ENCODE data around the gene QRFP. TPM values are rescaled to one million over a fixed set of nuclear protein-coding genes. Genes with fewer than 3 reads are reported as not detected.
A peak's percentile ranks its signal among the peaks of the same experiment; 100 is the strongest.

The QRFP gene
- total and polyA plus RNA-seq, 5 experiments from 2014 or later, result not detected

DNA sequence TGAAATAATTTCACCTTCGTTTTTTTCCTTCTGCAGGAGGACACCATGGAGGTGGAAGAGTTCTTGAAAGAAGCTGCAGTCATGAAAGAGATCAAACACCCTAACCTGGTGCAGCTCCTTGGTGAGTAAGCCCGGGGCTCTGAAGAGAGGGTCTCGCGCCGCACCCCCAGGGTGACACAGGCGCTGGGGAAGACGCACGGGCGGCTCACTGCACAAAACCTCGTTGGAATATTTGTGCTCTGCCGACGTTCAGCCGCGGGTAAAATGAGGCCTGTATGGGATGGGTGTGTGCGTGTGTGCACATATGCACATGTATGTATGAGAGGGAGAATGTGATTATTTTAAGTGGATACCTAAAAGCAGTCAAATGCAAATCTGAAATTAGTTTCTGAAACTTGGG lies 24.5 kb downstream of the QRFP start:
- H3K4me3 Mint-ChIP-seq, result no peak overlapping the region
- no peaks in the 10 kb centered on the region for H3K27me3 Mint-ChIP-seq
- DNase-seq (no peak), ATAC-seq (no peak)
- no peak overlapping the region for H3K27ac Mint-ChIP-seq
- H3K9me3 Mint-ChIP-seq, result no peaks in the 10 kb centered on the region
- POLR2A ChIA-PET, result no interaction called here
- H3K4me1 Mint-ChIP-seq, result no peaks in the 10 kb centered on the region
- peaks cover 0 to 64% (median 11%) of the 10 kb centered on the region in 3 donors for H3K36me3 Mint-ChIP-seq

DNA sequence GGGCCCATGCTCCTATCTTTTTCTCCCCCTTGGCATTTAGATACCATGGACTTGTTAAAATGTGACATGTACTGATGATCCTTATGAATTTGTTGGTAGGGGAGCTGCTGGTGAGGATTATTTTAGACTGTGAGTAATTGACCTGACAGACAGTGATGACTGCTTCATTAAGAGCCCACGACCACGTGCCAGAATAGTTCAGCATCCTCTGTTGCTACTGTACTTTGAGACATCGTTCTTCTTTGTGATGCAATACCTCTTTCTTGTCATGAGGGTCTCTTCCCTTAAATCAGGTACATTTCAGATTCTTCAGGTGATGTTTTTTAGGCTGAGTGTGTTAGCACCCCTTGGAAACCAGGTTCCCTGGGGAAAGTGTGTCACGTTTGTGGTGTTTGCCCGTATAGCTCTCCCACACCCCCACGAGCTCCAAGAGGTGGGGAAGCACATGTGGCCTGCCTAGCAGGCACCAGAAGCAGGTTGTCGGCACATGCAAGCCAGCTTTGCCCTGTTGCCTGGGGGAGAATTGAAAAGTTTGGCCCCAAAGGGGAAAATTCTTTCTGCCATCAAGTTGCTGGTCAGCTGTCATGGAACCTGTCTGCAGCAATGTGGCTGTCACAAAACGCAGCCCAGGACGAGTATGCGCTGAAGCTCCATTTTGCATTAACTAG lies 25.1 kb downstream of the QRFP start:
- ATAC-seq (no peak), DNase-seq (no peak)
- H3K4me1 Mint-ChIP-seq, result peaks cover 0 to under 1% (median under 1%) of the 10 kb centered on the region in 4 donors
- peak overlapping the region in 1 of 10 donors; percentile 15 for H3K27ac Mint-ChIP-seq
- H3K36me3 Mint-ChIP-seq, result peaks cover 0 to 59% (median 11%) of the 10 kb centered on the region in 3 donors
- POLR2A ChIA-PET, result no interaction called here
- H3K9me3 Mint-ChIP-seq, result no peaks in the 10 kb centered on the region
- H3K27me3 Mint-ChIP-seq, result no peaks in the 10 kb centered on the region
- H3K4me3 Mint-ChIP-seq, result no peak overlapping the region

DNA sequence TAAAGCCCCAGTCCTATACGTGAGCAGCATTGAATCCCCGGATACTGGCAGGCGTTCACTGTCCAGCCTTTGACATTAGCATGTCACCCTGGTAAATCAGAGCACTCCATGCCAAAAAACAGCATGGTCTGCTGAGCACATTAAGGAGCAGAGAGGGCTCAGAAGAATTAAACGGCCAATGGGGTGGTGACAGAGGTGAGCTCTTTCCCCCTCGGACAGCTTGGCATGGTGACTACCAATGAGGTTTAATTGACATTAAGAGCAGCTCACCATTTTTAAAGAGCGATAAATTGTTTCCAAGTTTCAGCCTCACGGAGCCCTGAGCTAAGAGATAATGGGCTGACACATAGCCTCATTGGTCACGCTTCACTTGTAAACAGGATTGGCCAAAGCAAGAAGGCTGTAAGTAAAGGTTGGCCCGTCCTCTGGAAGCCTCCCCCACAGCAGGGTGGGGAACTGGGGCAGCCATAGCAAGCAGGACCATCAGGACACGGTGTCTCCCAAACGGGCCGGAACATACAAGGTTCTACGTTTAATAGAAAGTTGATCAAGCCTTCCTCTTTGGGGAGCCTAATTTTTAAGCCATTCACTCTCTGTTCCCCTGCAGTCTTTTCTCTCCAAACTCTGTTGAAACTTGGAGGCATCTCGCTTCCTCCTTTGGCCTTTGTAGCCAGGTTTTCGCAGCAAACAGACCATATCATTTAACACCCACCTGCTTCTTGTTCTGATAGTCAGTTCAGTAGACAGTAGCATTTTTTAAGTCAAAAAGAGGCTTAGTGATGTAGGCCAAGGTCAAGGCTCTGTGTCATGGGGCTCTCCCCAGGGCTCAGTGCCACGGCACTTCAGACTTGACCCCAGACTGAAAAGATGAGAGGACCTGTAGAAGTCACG lies 25.9 kb downstream of the QRFP start:
- no peaks in the 10 kb centered on the region for H3K9me3 Mint-ChIP-seq
- peaks cover 2 to 5% (median 3%) of the 10 kb centered on the region in 4 donors for H3K4me1 Mint-ChIP-seq
- H3K4me3 Mint-ChIP-seq, result no peak overlapping the region
- POLR2A ChIA-PET, result interaction anchor here (0.9 kb wide), 1 partner anchor 157 kb away, joined by 4 read pairs; no protein-coding TSS in a partner anchor
- H3K36me3 Mint-ChIP-seq, result peaks cover 0 to 57% (median 11%) of the 10 kb centered on the region in 3 donors
- H3K27me3 Mint-ChIP-seq, result no peaks in the 10 kb centered on the region
- DNase-seq, result no peak
- ATAC-seq, result no peak
- peak overlapping the region in 1 of 10 donors; percentile 15 for H3K27ac Mint-ChIP-seq

DNA sequence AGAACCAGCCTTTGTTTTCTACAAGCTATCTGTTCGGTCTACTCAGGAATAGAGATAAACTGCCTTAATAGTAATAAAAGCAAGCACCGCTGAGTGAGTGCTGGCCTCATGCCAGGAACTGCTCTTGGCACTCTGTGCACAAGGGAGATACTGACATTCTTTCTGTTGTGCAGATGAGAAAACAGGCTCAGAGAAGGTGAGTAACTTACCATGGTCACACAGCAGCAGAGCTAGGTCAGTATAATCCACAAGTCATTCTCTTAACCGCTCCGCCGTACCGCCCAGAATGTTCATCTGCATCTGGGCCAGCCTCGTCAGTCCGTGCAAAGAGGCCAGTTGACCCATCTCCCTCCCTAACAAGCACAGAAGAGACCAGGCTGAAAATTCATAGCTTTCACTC lies 27.4 kb downstream of the QRFP start:
- ATAC-seq, result no peak
- POLR2A ChIA-PET, result interaction anchor here (1.6 kb wide), 1 partner anchor 177 kb away, joined by 8 read pairs; no protein-coding TSS in a partner anchor
- H3K4me1 Mint-ChIP-seq, result peaks cover 2 to 5% (median 3%) of the 10 kb centered on the region in 4 donors
- H3K27me3 Mint-ChIP-seq, result no peaks in the 10 kb centered on the region
- H3K36me3 Mint-ChIP-seq, result peaks cover 0 to 53% (median 5%) of the 10 kb centered on the region in 3 donors
- H3K27ac Mint-ChIP-seq, result no peak overlapping the region
- no peak overlapping the region for H3K4me3 Mint-ChIP-seq
- no peak for DNase-seq
- no peaks in the 10 kb centered on the region for H3K9me3 Mint-ChIP-seq

DNA sequence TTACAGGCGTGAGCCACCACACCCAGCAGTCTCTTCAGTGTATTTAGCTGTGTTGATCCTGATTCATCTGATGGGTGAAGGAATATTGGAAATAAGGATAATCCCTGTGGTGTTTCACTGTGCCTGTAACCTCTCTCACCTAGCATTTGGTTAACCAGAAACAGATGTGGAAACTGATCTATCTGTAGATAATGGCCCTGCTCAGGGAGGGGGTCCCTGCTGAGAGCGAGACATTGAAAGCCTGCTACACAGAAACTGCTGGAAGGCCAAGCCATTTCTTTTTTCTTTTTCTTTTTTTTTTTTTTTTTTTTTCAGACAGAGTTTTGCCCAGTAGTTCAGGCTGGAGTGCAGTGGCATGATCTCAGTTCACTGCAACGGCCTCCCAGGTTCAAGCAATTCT lies 28.4 kb downstream of the QRFP start:
- ATAC-seq (no peak), DNase-seq (no peak)
- no peaks in the 10 kb centered on the region for H3K27me3 Mint-ChIP-seq
- no peak overlapping the region for H3K4me3 Mint-ChIP-seq
- peaks cover 0 to 46% (median 1%) of the 10 kb centered on the region in 3 donors for H3K36me3 Mint-ChIP-seq
- peaks cover 2 to 5% (median 3%) of the 10 kb centered on the region in 4 donors for H3K4me1 Mint-ChIP-seq
- no peaks in the 10 kb centered on the region for H3K9me3 Mint-ChIP-seq
- no peak overlapping the region for H3K27ac Mint-ChIP-seq
- POLR2A ChIA-PET, result interaction anchor here (1.6 kb wide), 1 partner anchor 178 kb away, joined by 8 read pairs; no protein-coding TSS in a partner anchor

DNA sequence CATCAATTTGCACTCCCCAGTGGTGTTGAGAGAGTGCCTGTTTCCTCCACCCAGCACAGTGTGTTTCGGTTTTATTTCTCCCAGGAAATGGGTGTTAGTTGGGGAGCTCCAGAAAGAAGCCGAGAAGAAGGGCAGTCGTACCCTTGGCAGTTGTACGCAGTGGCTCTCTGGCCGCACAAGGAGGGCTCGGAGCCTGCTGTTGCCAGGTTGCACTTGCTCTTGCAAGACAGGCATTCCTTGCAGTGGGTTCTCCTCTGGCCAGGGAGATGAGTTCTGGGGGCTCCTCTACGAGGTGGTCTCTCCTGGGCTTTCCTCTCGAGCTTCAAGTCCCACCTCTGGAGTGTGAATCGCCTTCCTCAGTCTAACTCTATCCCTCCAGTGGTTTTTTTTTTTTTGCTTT lies 29.1 kb downstream of the QRFP start:
- no peak for DNase-seq
- Mint-ChIP-seq H3K4me3 (no peak overlapping the region), H3K27ac (no peak overlapping the region), H3K9me3 (no peaks in the 10 kb centered on the region), H3K36me3 (peaks cover 0 to 44% (median 1%) of the 10 kb centered on the region in 3 donors), H3K4me1 (peaks cover 2 to 5% (median 3%) of the 10 kb centered on the region in 4 donors), H3K27me3 (no peaks in the 10 kb centered on the region)
- ATAC-seq, result no peak
- POLR2A ChIA-PET, result interaction anchor here (0.7 to 1.6 kb wide), 2 partner anchors 158 to 179 kb away, joined by 4 to 8 read pairs; no protein-coding TSS in a partner anchor

DNA sequence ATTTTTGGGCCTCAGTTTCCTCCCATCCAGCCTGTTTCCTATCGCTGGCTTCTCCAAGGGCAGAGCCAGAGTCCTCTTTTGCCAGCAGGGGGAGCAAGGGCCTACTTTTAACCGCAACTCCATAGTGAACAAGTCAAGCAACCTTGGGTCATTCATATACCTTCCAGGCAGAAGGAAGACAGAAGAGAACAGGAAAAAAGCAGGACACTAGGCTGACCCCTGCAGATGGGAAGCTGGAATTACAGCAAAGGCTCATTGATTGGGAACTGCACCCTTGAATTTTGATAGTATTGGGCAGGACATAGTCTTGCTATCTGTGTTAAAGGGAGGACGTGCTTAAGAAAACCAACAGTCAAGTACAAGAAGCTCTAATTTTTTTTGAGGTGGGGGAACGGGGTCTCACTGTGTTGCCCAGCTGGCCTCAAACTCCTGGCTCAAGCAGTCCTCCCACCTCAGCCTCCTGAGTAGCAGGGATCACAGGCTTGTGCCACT lies 30.1 kb downstream of the QRFP start:
- POLR2A ChIA-PET, result no interaction called here
- peak overlapping the region in 3 of 10 donors; percentile 8 to 90 (median 65) for H3K27ac Mint-ChIP-seq
- peak; percentile 13 to 75 (median 38) for DNase-seq
- ATAC-seq, result peak; percentile 61 to 66
- H3K27me3 Mint-ChIP-seq, result no peaks in the 10 kb centered on the region
- H3K4me3 Mint-ChIP-seq, result no peak overlapping the region
- H3K9me3 Mint-ChIP-seq, result no peaks in the 10 kb centered on the region
- peaks cover 0 to 37% (median 1%) of the 10 kb centered on the region in 3 donors for H3K36me3 Mint-ChIP-seq
- H3K4me1 Mint-ChIP-seq, result peaks cover 2 to 5% (median 3%) of the 10 kb centered on the region in 4 donors

DNA sequence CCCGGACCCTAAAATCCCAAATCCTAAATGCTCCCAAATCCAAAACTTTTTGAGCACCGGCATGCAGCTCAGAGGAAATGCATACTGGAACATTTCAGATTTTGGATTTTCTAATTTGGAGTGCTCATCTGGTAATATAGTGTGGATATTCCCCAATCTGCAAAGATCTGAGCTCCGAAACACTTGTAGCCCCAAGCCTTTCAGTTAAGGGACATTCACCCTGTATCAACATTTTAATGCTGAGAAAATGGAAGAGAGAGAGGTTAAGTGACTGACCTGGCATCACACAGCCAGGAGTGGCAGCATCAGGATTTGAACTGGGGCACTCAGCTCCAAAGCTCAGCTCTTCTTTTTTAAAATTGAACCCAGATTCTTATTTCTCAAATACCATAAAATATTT lies 30.7 kb downstream of the QRFP start:
- Mint-ChIP-seq H3K4me3 (no peak overlapping the region), H3K36me3 (peaks cover 0 to 32% (median 1%) of the 10 kb centered on the region in 3 donors), H3K27ac (peak overlapping the region in 1 of 10 donors; percentile 8), H3K9me3 (no peaks in the 10 kb centered on the region), H3K27me3 (no peaks in the 10 kb centered on the region), H3K4me1 (peaks cover 2 to 5% (median 3%) of the 10 kb centered on the region in 4 donors)
- POLR2A ChIA-PET, result no interaction called here
- DNase-seq (no peak), ATAC-seq (no peak)

DNA sequence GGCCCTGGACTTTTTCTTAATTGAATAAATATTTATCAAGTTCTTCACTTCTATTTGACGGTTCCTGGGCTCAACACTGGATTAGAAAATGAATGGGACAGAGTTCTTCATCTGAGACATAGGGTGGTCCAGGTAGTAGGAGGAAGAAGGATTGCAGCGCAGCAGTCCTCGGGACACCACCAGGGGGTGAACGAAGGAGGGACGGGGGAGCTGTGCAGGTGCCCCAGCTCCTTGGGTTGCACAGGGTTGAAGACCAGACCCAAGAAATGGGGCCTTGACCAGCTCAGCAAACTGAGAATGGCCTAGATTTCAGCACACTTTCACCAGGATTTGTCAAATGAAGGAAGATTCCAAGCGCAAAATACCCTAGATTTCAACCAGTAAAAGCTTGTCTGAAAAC lies 32.1 kb downstream of the QRFP start:
- H3K4me3 Mint-ChIP-seq, result no peak overlapping the region
- no peaks in the 10 kb centered on the region for H3K9me3 Mint-ChIP-seq
- DNase-seq, result no peak
- H3K27ac Mint-ChIP-seq, result peak overlapping the region in 1 of 10 donors; percentile 24
- no peaks in the 10 kb centered on the region for H3K27me3 Mint-ChIP-seq
- peaks cover 0 to 40% (median 0%) of the 10 kb centered on the region in 3 donors for H3K36me3 Mint-ChIP-seq
- peaks cover 2 to 5% (median 3%) of the 10 kb centered on the region in 4 donors for H3K4me1 Mint-ChIP-seq
- ATAC-seq, result no peak
- POLR2A ChIA-PET, result no interaction called here

DNA sequence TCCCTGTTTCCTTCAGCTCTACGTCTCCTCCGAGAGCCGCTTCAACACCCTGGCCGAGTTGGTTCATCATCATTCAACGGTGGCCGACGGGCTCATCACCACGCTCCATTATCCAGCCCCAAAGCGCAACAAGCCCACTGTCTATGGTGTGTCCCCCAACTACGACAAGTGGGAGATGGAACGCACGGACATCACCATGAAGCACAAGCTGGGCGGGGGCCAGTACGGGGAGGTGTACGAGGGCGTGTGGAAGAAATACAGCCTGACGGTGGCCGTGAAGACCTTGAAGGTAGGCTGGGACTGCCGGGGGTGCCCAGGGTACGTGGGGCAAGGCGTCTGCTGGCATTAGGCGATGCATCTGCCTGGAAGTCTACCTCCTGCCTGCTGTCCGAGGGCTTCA lies 33.9 kb downstream of the QRFP start:
- H3K9me3 Mint-ChIP-seq, result no peaks in the 10 kb centered on the region

DNA sequence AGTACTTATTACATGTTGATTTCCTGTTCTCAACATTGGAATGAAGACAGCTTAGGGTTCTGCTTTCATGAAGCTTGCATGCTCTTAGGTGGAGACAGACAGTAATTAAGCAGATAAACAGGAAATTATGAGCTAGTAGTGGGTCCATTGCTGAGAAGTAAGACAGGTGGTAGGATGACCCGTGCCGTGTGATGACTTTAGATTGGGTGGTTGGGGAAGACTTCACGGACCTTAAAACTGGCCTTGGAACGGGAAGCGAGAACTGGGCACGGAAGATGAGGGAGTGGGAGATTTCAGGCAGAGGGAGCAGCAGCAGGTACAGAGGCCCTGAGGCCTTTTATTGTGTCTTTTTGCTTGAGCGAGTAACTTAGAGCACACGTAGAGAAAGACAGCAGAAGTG lies 34.4 kb downstream of the QRFP start:
- ATAC-seq (no peak), DNase-seq (no peak)
- peaks cover 2 to 5% (median 4%) of the 10 kb centered on the region in 4 donors for H3K4me1 Mint-ChIP-seq
- peak overlapping the region in 4 of 10 donors; percentile 3 to 63 (median 24) for H3K27ac Mint-ChIP-seq
- peaks cover 0 to 54% (median 0%) of the 10 kb centered on the region in 3 donors for H3K36me3 Mint-ChIP-seq
- no peak overlapping the region for H3K4me3 Mint-ChIP-seq
- H3K9me3 Mint-ChIP-seq, result no peaks in the 10 kb centered on the region
- POLR2A ChIA-PET, result no interaction called here
- no peaks in the 10 kb centered on the region for H3K27me3 Mint-ChIP-seq

More for the DNA sequence above, 33.9 kb downstream of the QRFP start:
- peaks cover 0 to 49% (median 0%) of the 10 kb centered on the region in 3 donors for H3K36me3 Mint-ChIP-seq
- ATAC-seq (no peak), DNase-seq (no peak)
- no peak overlapping the region for H3K4me3 Mint-ChIP-seq
- no peaks in the 10 kb centered on the region for H3K27me3 Mint-ChIP-seq
- POLR2A ChIA-PET, result no interaction called here
- H3K4me1 Mint-ChIP-seq, result peaks cover 2 to 5% (median 4%) of the 10 kb centered on the region in 4 donors
- H3K27ac Mint-ChIP-seq, result peak overlapping the region in 1 of 10 donors; percentile 56

DNA sequence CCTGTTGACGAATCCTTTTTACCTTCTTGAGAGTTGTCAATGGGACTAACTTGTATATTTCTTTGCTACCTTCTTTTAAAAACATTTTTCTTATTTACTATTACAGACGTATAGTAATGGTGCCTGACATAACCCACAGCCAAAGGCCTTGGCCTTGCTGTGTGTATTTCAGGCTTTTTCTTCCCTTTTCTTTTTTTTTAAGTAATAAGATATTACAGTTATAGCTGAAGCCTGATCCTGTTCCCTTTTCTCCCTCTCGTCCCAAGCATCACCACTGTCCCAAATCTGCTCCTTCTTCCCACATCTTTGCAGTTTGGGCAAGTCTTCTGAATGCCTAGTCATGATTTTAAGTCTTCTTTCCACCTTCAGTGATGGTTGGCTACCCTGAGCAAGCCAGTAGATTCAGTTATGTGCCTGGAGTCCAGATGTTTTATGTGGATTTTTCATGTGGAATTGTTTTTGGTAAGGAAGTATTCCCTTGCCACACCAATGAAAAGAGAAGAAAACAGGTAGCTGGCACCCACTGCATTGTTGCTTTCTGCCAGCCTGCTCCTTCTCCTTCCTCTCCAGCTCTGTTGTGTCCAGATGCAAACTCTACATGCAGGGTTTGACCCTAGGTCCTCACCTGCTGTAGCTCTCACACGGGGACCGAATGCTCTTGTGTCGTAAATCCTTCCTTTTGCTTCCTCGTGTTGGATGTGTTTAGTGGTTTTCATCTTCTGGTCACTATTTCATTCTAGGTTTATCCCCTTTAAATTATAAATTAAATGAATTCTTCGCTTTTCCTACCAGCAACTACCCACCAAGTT lies 35.0 kb downstream of the QRFP start:
- no peak for ATAC-seq
- Mint-ChIP-seq H3K4me1 (peaks cover 2 to 5% (median 4%) of the 10 kb centered on the region in 4 donors), H3K36me3 (peaks cover 0 to 59% (median 0%) of the 10 kb centered on the region in 3 donors)

More for the DNA sequence above, 35.0 kb downstream of the QRFP start:
- POLR2A ChIA-PET, result no interaction called here
- Mint-ChIP-seq H3K4me3 (no peak overlapping the region), H3K9me3 (no peaks in the 10 kb centered on the region), H3K27ac (peak overlapping the region in 5 of 10 donors; percentile 4 to 57 (median 21)), H3K27me3 (no peaks in the 10 kb centered on the region)
- DNase-seq, result no peak

All from naive thymus-derived CD8-positive, alpha-beta T cell (primary cell).